Measurements from ENCODE around the gene DCUN1D1. TPM values are rescaled to one million over a fixed set of nuclear protein-coding genes. Genes with fewer than 3 reads are reported as not detected.

Gene DCUN1D1
- total RNA-seq, 2 experiments from 2014 or later = 12.7 to 43.9 TPM

GRCh38 chr3:182914341-182914740, 66.0 kb downstream of the DCUN1D1 start:
- peak overlapping the region; percentile 57 for H3K4me2 ChIP-seq (ENCODE audit: low read length)
- POLR2A ChIA-PET = interaction anchor here (0.5 to 2.4 kb wide), 9 partner anchors 10 to 342 kb away, joined by 3 to 6 read pairs (median 3); no protein-coding TSS in a partner anchor
- intact Hi-C loops (cut with micrococcal nuclease; ENCODE audit: unreplicated experiment) = loop anchor here (5.0 kb wide), 4 partner anchors 183 to 468 kb away; partner anchors contain the start of genes LAMP3 and MCCC1

DNA sequence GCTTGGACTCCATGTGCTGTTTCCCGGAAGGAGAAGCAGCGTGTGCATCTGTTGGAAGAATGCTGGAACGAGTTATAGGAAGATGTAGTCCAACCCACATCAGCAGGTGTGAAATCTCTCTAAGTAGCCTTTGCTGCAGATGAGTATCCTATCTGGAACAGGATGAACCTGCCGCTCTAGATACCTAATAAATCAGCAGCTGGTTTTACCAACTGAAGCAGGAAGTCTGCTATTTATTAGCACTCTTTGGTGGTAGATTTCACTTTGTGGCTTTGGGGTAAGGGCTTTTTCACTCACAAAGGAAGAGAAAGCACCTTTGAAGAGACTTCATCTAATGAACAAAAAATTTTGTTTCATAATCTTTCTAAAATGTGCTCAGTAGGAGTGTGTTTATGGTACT, 66.4 kb downstream of the DCUN1D1 start:
- TF ChIP-seq CTCF (conservative IDR thresholded peaks at IDR 0.05; ENCODE audit: low read length) (no peak), EZH2phosphoT487 (IDR thresholded peaks at IDR 0.05; ENCODE audit: borderline replicate concordance, low read depth, low read length) (no peak)
- H3K4me1 ChIP-seq (ENCODE audit: insufficient read depth, low read length, poor library complexity, severe bottlenecking) = peaks cover 45% of the 10 kb centered on the region
- no peaks in the 10 kb centered on the region for H3K9me3 ChIP-seq (ENCODE audit: low read length)
- BruUV-seq (replicated peaks) = no TSS peak
- intact Hi-C loops (cut with micrococcal nuclease; ENCODE audit: unreplicated experiment) = loop anchor here (1.0 to 5.0 kb wide), 5 partner anchors 130 to 468 kb away; partner anchors contain the start of genes LAMP3 and MCCC1
- H3K36me3 ChIP-seq (ENCODE audit: insufficient read depth, low read length) = peaks cover 40% of the 10 kb centered on the region
- peak overlapping the region; percentile 57 for H3K4me2 ChIP-seq (ENCODE audit: low read length)
- no peaks in the 10 kb centered on the region for H4K20me1 ChIP-seq (ENCODE audit: insufficient read depth, low read length)
- ChIA-PET POLR2A (interaction anchor here (1.3 to 2.4 kb wide), 2 partner anchors 12 to 202 kb away, joined by 3 to 6 read pairs; no protein-coding TSS in a partner anchor), CTCF (ENCODE audit: unreplicated experiment) (no interaction called here)
- H3K79me2 ChIP-seq (ENCODE audit: insufficient read depth, low read depth, low read length) = no peaks in the 10 kb centered on the region
- peak; percentile 80 for DNase-seq (ENCODE audit: low spot score)
- no peaks in the 10 kb centered on the region for H3K9me2 ChIP-seq (ENCODE audit: insufficient read depth, low read length)
- H3K4me3 ChIP-seq (ENCODE audit: low read depth, low read length, poor library complexity, severe bottlenecking) = peak overlapping the region; percentile 16
- peak overlapping the region; percentile 32; the same call in 1 of the 2 replicates for H2AFZ ChIP-seq (ENCODE audit: low read length)
- H3K27ac ChIP-seq (ENCODE audit: low read depth, low read length, poor library complexity, severe bottlenecking) = peak overlapping the region; percentile 80

More at GRCh38 chr3:182914341-182914740, 66.0 kb downstream of the DCUN1D1 start:
- Histone ChIP-seq H3K9me2 (ENCODE audit: insufficient read depth, low read length) (no peaks in the 10 kb centered on the region), H3K79me2 (ENCODE audit: insufficient read depth, low read depth, low read length) (no peaks in the 10 kb centered on the region), H4K20me1 (ENCODE audit: insufficient read depth, low read length) (no peaks in the 10 kb centered on the region), H3K36me3 (ENCODE audit: insufficient read depth, low read length) (peaks cover 44% of the 10 kb centered on the region), H2AFZ (ENCODE audit: low read length) (peak overlapping the region; percentile 4; the same call in 1 of the 2 replicates), H3K4me1 (ENCODE audit: insufficient read depth, low read length, poor library complexity, severe bottlenecking) (peaks cover 45% of the 10 kb centered on the region), H3K9me3 (ENCODE audit: low read length) (no peaks in the 10 kb centered on the region), H3K27ac (ENCODE audit: low read depth, low read length, poor library complexity, severe bottlenecking) (peak overlapping the region; percentile 80), H3K4me3 (ENCODE audit: low read depth, low read length, poor library complexity, severe bottlenecking) (peak overlapping the region; percentile 22)
- no peak for DNase-seq (ENCODE audit: low spot score)
- BruUV-seq (replicated peaks) = TSS peak; percentile 48
- TF ChIP-seq CTCF (conservative IDR thresholded peaks at IDR 0.05; ENCODE audit: low read length) (no peak), EZH2phosphoT487 (IDR thresholded peaks at IDR 0.05; ENCODE audit: borderline replicate concordance, low read depth, low read length) (no peak)
- CTCF ChIA-PET (ENCODE audit: unreplicated experiment) = no interaction called here

DNA sequence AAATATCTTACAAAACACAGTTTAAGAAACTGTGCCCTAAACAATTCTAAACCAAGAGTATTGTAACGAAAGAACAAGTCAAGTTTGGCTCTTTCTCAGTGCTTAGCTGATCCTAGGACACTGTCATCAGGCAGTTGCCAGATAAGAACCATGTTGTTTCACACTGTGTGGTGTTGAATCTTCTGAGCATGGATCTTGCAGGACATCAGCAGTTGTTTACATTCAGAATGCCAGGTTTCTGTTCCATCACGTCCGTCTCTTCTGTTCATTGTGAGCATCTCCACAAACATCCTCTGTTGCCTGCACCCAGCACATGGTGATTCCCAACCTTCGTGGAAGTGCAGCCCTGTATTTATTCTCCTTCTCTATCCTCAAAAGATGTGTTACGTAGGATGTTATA, 67.9 kb downstream of the DCUN1D1 start:
- intact Hi-C loops (cut with micrococcal nuclease; ENCODE audit: unreplicated experiment) = loop anchor here (5.0 kb wide), 4 partner anchors 185 to 470 kb away; partner anchors contain the start of genes LAMP3 and MCCC1
- ChIA-PET CTCF (ENCODE audit: unreplicated experiment) (no interaction called here), POLR2A (interaction anchor here (0.7 to 0.9 kb wide), 4 partner anchors 8 to 201 kb away, joined by 3 to 4 read pairs (median 3); no protein-coding TSS in a partner anchor)
- H3K79me2 ChIP-seq (ENCODE audit: insufficient read depth, low read depth, low read length) = no peaks in the 10 kb centered on the region
- H2AFZ ChIP-seq (ENCODE audit: low read length) = no peak overlapping the region
- H3K4me3 ChIP-seq (ENCODE audit: low read depth, low read length, poor library complexity, severe bottlenecking) = no peak overlapping the region
- H3K4me1 ChIP-seq (ENCODE audit: insufficient read depth, low read length, poor library complexity, severe bottlenecking) = peaks cover 45% of the 10 kb centered on the region
- no peaks in the 10 kb centered on the region for H4K20me1 ChIP-seq (ENCODE audit: insufficient read depth, low read length)
- no TSS peak for BruUV-seq (replicated peaks)
- no peak overlapping the region for H3K4me2 ChIP-seq (ENCODE audit: low read length)
- H3K36me3 ChIP-seq (ENCODE audit: insufficient read depth, low read length) = peaks cover 40% of the 10 kb centered on the region
- H3K9me2 ChIP-seq (ENCODE audit: insufficient read depth, low read length) = no peaks in the 10 kb centered on the region
- no peak for DNase-seq (ENCODE audit: low spot score)
- H3K9me3 ChIP-seq (ENCODE audit: low read length) = no peaks in the 10 kb centered on the region
- no peak for TF ChIP-seq CTCF (conservative IDR thresholded peaks at IDR 0.05; ENCODE audit: low read length)
- no peak for TF ChIP-seq EZH2phosphoT487 (IDR thresholded peaks at IDR 0.05; ENCODE audit: borderline replicate concordance, low read depth, low read length)
- no peak overlapping the region for H3K27ac ChIP-seq (ENCODE audit: low read depth, low read length, poor library complexity, severe bottlenecking)
